Activated CD8-positive, alpha-beta memory T cell treated with anti-CD3 and anti-CD28 coated beads for 24 hours (primary cell): ENCODE measurements around the gene NLRP5.
"Not testable (repeated sequence)": the region's sequence is repeated elsewhere in the genome, so short reads cannot be mapped to it uniquely, and the experiment has no call there.

Experiments used
- DNase-seq: peaks from one replicate; pipeline ENCODE4 v3.0.0-alpha.2; 2020

Gene NLRP5

DNA sequence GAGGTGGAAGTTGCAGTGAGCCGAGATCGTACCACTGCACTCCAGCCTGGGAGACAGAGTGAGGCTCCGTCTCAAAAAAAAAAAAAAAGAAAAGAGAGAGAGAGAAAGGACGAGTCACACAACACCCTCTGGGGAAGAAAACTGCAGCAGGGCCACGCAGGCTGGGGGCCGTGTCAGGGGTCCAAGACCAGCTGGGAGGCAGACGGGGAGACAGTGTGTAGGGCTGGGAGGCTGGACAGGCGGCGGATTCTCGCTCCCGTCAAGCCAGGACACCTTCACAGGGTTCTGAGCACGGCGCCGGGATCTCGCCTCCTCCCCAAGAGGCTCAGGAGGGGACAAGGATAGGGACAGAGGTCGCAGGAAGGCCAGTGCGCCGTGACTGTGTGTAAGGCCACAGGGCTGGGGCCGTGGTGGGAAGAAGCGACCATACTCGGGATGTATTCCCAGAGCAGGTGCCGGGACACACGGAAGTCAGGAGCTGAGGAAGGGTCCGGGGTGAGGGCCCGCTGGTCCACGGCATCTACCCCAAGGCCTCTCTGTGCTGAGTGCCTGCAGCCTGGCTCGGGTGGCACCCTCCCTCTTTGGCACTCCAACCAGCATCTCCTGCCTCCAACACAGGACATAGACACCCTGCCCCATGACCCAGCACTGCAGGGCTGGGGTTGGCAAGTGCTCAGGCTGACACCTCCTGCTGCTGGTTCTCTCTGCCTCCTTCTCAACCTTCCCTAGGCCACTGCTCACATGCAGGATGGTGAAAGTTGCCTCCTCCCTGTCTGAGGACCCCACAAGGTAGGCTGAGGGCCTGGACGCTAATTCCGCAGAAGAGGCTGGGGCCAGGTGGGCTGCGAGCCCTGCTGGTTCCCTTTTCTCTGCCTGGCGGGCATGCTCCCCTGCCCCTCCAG, 113.3 kb downstream of the NLRP5 start:
- no peak for DNase-seq

DNA sequence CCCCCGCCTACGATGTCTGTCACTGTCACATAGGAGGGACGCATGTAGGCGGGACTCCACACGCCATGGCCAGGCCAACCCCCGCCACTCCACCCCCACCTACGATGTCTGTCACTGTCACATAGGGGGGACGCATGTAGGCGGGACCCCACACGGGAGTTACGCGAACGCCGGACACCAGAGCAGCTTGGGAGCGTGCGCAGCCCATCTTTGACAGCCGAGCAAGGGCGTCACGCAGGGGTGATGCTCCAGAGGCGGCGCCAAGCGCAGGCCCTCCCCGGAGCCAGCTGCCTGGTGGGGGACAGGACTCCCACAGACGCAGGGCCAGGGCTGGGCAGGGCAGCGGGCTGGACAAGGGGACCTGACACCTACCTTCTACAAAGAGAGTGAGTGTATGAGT, 114.5 kb downstream of the NLRP5 start:
- no peak for DNase-seq

DNA sequence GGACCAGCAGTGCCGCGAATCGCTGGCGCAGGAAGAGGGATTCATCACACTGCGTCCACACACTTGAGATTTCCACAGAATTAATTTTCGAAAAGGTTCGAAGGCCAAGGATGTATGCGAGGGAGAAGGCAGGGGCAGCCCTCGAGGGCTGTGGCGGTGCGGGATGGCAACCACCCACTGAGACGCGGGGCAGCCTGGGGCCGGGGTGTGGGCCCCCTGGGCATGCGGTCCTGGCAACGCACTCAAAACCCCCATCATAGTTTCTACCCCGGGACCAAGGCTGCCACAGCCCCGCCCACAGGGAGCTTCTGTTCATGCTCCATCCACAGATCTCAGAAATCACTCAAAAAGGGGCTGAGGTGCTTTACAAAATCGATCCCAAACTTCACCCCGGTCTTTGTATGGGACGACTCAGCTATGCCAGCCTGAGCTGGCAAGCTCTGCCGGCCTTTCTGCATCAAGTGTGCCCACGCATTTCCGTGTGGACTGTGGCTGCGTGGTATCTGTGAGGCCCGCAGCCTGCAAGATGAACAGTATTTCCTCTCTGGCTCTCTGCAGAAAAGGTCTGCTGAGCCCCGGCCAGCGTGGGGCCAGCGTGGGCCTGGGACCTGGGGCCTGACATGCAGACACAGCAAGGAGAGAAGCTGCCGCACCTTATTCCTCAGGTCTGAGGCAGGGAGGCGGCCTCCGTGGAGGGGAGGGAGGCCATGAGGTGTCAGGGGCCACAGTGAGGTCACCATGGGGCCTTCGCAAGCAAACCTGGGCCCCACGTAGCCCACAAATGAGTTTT, 115.4 kb downstream of the NLRP5 start:
- no peak for DNase-seq

GRCh38 chr19:56103027-56103614, 116.5 kb downstream of the NLRP5 start:
- no peak for DNase-seq

DNA sequence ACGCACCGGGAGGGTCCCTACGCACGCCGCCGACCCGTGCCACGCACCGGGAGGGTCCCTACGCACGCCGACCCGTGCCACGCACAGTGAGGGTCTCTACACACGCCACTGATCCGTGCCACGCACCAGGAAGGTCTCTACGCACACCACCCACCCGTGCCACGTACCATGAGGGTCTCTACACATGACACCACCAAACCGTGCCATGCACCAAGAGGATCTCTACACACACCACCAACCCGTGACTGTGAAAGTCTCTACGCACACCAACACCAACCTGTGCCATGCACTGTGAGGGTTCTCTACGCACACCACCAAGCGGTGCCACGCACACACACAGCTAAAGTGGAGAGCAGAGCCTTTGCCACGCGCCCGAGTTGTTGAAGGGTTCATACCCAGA, 117.8 kb downstream of the NLRP5 start:
- DNase-seq, result no peak

GRCh38 chr19:56105090-56105701, 118.6 kb downstream of the NLRP5 start:
- DNase-seq, result peak; percentile 71

DNA sequence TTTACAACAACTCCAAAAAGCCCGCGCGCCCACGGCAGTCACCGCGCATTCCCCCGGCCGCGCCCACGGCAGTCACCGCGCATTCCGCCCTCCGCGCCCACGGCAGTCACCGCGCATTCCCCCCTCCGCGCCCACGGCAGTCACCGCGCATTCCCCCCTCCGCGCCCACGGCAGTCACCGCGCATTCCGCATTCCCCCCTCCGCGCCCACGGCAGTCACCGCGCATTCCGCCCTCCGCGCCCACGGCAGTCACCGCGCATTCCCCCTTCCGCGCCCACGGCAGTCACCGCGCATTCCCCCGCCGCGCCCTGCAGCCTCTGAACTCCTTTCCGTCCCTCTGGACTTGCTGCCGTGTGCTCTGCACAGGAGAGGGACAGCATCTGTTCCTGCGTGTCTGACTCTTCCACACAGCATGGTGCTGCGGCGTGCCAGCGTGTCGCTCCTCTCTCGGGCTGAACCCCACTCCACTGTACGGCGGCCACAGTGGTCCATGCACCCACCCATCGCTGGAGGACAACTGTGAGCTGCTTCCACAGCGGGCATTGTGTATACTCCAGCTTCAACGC, 119.3 kb downstream of the NLRP5 start:
- DNase-seq, result not testable (repeated sequence)

DNA sequence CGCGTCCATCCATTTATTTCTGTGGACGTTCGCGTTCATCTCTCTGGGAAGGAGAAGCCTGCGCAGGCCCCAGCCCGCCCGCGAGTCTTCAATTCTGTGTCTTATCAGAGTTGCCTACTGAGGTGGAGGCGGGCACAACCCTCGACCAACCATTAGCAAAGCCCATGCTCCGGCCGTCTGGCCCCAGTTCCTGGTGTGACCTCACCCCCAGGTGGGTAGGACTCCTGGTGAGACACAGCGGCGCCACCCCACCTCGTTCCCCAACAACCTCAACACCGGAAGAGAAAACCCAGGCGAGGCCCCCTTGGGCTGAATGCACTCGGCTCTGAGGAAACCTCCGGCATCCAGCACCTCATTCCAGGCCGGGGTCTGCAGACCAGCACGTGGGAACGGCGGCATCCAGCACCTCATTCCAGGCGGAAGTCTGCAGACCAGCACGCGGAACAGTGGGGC, 119.8 kb downstream of the NLRP5 start:
- DNase-seq, result no peak

DNA sequence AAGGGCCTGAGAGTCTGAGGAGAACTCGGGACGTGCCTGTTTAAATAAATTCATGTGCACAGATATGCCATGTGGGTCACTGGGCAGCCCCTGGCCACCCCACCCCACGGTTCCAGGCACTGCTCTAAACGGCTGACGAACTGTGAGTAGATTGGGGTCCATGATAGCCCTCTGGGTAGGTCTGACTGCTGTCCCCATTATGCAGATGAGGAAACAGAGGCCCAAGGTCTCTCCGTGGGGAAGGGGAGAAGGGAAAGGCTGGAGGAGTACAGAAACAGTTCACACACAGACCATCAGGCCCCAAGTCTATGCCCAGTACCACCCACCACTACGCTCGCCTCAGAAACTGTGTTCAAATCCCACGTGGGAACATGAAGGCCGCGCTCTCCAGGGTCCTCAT, 120.4 kb downstream of the NLRP5 start:
- DNase-seq, result no peak

- no peak for DNase-seq
Measured at GRCh38 chr19:56107626-56108351, 121.2 kb downstream of the NLRP5 start.

DNA sequence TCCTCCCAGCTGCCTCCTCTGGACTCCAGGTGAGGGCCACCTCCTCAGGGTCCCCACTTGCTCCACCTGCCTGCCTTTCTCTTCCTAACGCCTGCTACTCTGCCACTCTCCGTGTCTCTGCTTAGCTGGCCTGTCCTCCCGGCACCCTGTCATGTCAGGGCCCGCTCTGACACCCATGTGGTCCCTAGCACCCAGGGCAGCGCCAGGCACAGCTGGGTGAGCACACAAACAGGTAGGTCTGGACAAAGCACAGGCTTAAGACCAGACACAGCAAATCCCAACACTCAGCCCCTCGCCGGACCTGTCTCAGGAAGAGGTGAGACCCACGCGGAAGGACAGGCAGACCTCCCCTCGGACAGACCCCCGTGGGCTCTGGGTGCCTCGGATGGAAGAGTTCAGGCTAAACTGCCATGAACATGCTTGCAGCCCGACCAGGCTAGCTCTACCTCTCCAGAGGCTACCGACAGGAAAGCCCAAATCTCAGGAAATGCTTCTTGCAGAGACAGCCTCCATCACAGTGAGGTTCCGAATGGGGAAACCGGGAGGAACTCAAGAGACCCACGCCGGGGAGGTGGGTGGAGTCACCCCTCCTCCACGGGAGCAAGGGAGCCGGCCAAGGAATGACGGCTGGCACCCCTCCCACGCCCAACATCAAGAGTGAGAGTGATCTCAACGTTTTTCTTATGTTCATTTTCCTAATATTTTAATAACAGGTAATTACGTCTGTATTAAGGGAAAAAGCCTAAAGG, 122.0 kb downstream of the NLRP5 start:
- DNase-seq, result no peak

GRCh38 chr19:56109226-56109625, 122.7 kb downstream of the NLRP5 start:
- DNase-seq, result no peak

DNA sequence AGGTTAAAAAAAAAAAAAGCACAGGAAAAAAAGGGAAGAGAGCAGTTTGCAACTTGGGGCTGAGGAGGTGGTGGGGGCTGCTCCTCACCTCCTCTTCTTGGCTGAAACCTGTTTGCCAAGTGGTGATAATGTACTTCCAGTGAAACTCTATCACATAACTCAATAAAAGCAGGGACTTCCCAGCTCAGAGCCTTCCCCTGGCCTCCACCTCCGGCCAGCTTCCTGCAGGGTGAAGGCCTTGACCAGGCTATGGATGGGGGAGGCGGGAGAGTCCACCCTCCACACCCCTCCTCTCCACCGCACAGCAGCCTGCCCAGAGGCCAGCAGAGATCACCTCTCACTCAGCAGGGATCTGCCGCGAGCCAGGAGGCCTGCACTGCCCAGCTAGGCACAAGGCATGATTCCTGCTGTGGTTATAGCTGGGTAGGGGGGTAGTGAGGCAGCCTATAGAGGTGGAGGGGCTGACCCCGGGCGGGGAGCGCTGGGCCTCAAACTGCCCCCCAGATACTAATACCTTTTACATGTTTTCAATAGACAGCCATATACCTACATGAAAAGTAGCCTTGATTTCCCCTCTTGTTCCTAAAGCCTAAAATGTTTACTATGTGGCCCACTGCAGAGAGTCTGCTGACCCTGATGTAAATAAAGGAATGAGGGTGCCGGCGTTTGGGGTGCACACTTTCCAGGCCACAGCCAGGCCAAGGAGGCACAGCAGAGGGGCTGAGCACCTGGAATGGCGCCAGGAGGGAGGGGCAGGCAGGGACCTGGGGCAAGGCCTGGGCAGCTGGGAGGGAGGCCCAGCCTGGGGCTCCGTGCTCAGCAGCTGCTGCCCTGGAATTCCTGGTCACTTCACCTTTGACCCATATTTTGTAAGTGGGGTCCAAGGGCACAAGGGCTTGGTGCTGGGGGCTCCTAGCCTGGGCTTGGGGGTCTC, 124.2 kb downstream of the NLRP5 start:
- DNase-seq, result no peak
